ENCODE results near the gene MYO5C. TPM values are rescaled to one million over a fixed set of nuclear protein-coding genes. Genes with fewer than 3 reads are reported as not detected.

MYO5C gene
- total and polyA plus RNA-seq, 2 of the 4 experiments (the other 2 are of a cell fraction): under 0.01 to 0.03 TPM

GRCh38 chr15:52251144-52251860, 44.3 kb downstream of the MYO5C start:
- Histone ChIP-seq H2BK120ac (ENCODE audit: low read depth, low read length) (peak overlapping the region; percentile 50), H3K4me1 (ENCODE audit: control insufficient read depth, insufficient read depth, low read length) (peaks cover 16% of the 10 kb centered on the region), H3K14ac (replicated peaks; ENCODE audit: low read depth, low read length) (peak overlapping the region; percentile 61), H3K4me2 (ENCODE audit: low read depth, low read length) (no peak overlapping the region), H2AK9ac (replicated peaks; ENCODE audit: low read depth, low read length, poor library complexity) (no peak overlapping the region), H3K9ac (ENCODE audit: low read depth, low read length) (no peak overlapping the region), H3K79me1 (ENCODE audit: low read depth in 1 of 2, low read length in 2 of 2) (no peaks in the 10 kb centered on the region), H3K27me3 (ENCODE audit: control insufficient read depth, insufficient read depth, low read length) (no peaks in the 10 kb centered on the region), H3K4me3 (ENCODE audit: insufficient read depth, low read depth, low read length) (no peak overlapping the region), H3K23ac (ENCODE audit: low read depth, low read length) (no peak overlapping the region), H2BK15ac (ENCODE audit: low read depth, low read length) (peak overlapping the region; percentile 89; the same call in 2 of the 3 replicates), H3K27ac (ENCODE audit: insufficient read depth, low read length) (no peak overlapping the region), H3K4ac (ENCODE audit: low read depth, low read length) (peak overlapping the region; percentile 21; the same call in 1 of the 2 replicates), H3K9me3 (ENCODE audit: control insufficient read depth, insufficient read depth, low read length) (no peaks in the 10 kb centered on the region), H4K8ac (ENCODE audit: low read depth in 2 of 2, low read length in 2 of 2) (peak overlapping the region in 1 of 2 experiments; percentile 22; a peak in 2 of 4 replicates), H4K5ac (ENCODE audit: low read depth, low read length) (no peak overlapping the region), H4K91ac (ENCODE audit: insufficient read depth, low read depth, low read length) (no peak overlapping the region), H3K56ac (ENCODE audit: extremely low read depth, insufficient read depth, low read length) (no peak overlapping the region), H2AK5ac (ENCODE audit: low read depth, low read length) (peak overlapping the region; percentile 41), H3K36me3 (ENCODE audit: control insufficient read depth, insufficient read depth, low read length) (no peaks in the 10 kb centered on the region), H2BK20ac (ENCODE audit: low read depth, low read length) (peak overlapping the region; percentile 31; the same call in 1 of the 2 replicates), H3K9me1 (ENCODE audit: insufficient read depth, low read length) (peaks cover 14% of the 10 kb centered on the region), H3K18ac (ENCODE audit: low read depth, low read length) (peak overlapping the region; percentile 27; the same call in 1 of the 2 replicates), H2BK5ac (ENCODE audit: low read depth, low read length, poor library complexity, severe bottlenecking) (peak overlapping the region; percentile 43), H2AFZ (replicated peaks; ENCODE audit: low read length, poor library complexity) (no peak overlapping the region), H4K20me1 (ENCODE audit: insufficient read depth, low read length) (no peaks in the 10 kb centered on the region)
- ChIA-PET POLR2A (ENCODE audit: unreplicated experiment) (no interaction called here), CTCF (interaction anchor here (0.6 to 1.6 kb wide), 2 partner anchors 10 to 24 kb away, joined by 3 to 4 read pairs; no protein-coding TSS in a partner anchor)
- no peak for ATAC-seq (ENCODE audit: low read depth)
- TF ChIP-seq MXI1 (IDR thresholded peaks at IDR 0.05; ENCODE audit: borderline replicate concordance, low read depth, low read length) (no peak), RCOR1 (IDR thresholded peaks at IDR 0.05; ENCODE audit: insufficient replicate concordance, low read length) (no peak), USF2 (IDR thresholded peaks at IDR 0.05; ENCODE audit: low read depth, low read length) (no peak), BHLHE40 (IDR thresholded peaks at IDR 0.05; ENCODE audit: low read depth, low read length) (no peak), CTCF (conservative IDR thresholded peaks at IDR 0.05; ENCODE audit: low read depth, low read length) (no peak), RFX5 (IDR thresholded peaks at IDR 0.05; ENCODE audit: low read depth, low read length) (no peak), ELK1 (IDR thresholded peaks at IDR 0.05; ENCODE audit: borderline replicate concordance, low read depth, low read length) (no peak), POLR2A (IDR thresholded peaks at IDR 0.05; ENCODE audit: low read depth, low read length) (no peak), SMC3 (IDR thresholded peaks at IDR 0.05; ENCODE audit: low read depth, low read length) (no peak), MAZ (IDR thresholded peaks at IDR 0.05; ENCODE audit: borderline replicate concordance, low read depth, low read length) (no peak), NFE2L2 (IDR thresholded peaks at IDR 0.05; ENCODE audit: low read depth, low read length) (no peak), CEBPB (IDR thresholded peaks at IDR 0.05; ENCODE audit: low read depth, low read length) (no peak), MAFK (IDR thresholded peaks at IDR 0.05; ENCODE audit: low read depth, low read length) (no peak), CHD1 (IDR thresholded peaks at IDR 0.05; ENCODE audit: low read depth, low read length) (no peak), FOS (IDR thresholded peaks at IDR 0.05; ENCODE audit: low read depth, low read length) (no peak)
- BruUV-seq (replicated peaks): no TSS peak
- dilution Hi-C loops (cut with HindIII; ENCODE audit: low sequenced_read_pairs, unreplicated experiment) (no loop called here), intact Hi-C loops (cut with micrococcal nuclease) (loop anchor here (10.0 kb wide), 1 partner anchor 423 kb away; the partner anchor contains the start of gene ATOSA), in situ Hi-C loops (cut with MboI; ENCODE audit: low sequenced_read_pairs) (no loop called here)
- no CpG with 5 or more reads among the region's 8 CpGs for WGBS, 2 experiments (ENCODE audit: extremely low coverage in 2 of 2, insufficient read length in 1 of 2)
- peak; percentile 23 for DNase-seq
